Endometrium (tissue), 2 donors: ENCODE data around the gene CFAP69.
"Not testable (repeated sequence)": the region's sequence is repeated elsewhere in the genome, so short reads cannot be mapped to it uniquely, and the experiment has no call there.

Experiments used
- FAIRE-seq: peaks from 2 replicates; lab custom pipeline; 2012; peaks lifted over from hg19 to GRCh38; lab: Jason Lieb, UNC
- donor health status: control.
- donor health status: control.

Gene CFAP69

GRCh38 chr7:90345595-90346335 is 100.8 kb downstream of the CFAP69 start:
- no peak for FAIRE-seq

GRCh38 chr7:90346336-90347125 is 101.6 kb downstream of the CFAP69 start, which contains the start of gene GTPBP10:
GTPBP10 (plus strand) TSS chr7:90346716; CDS start chr7:90346742, 26 bp downstream.
- peak; percentile 70 for FAIRE-seq

GRCh38 chr7:90347759-90348158 is 102.8 kb downstream of the CFAP69 start:
- FAIRE-seq = no peak

- no peak for FAIRE-seq
These were observed 104.3 kb downstream of the CFAP69 start for GRCh38 chr7:90349305-90349704.

- not testable (repeated sequence) for FAIRE-seq
These were observed 105.1 kb downstream of the CFAP69 start for GRCh38 chr7:90350032-90350431.

GRCh38 chr7:90351987-90352386 is 107.0 kb downstream of the CFAP69 start:
- no peak for FAIRE-seq
